ENCODE data around the gene PTGER4. TPM values are rescaled to one million over a fixed set of nuclear protein-coding genes. Genes with fewer than 3 reads are reported as not detected.
A peak's percentile ranks its signal among the peaks of the same experiment; 100 is the strongest.

The PTGER4 gene
- total and polyA plus RNA-seq, 11 donors: 2.1 to 43.7 (median 8.8) TPM

DNA sequence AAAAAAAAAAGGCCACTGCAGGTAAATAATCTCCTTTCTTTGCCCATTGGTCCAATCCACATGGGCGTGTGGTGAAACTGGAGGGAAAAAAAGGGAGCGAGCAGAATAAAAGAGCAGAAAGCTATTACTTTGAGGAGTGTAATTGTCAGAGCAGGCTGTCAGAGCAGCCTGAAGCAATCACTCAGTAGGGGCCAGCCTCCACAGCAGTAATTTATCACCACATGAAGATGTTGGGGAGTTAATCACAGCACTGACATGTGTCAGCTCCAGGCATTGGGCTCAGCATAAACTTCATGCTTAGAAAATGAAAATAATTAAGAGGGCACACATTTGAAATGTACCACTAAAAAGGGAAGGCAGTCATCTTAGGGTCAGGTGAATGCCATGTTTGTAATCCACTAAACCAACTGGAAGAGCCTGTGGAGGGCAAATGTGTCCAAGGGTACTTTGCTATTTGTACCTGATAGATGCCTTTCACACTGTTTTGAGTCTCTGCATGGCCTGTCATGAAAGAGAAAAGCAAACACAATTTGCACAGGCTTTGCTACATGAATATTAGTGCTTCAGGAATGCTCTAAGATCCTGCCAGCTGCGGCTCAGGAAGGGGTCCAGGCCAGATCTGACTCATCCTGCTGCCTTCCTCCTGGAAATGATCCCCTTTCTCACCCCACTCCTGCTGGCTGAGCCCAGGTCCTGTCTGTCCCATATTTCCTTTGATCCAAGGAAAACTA lies 2.9 kb upstream of the PTGER4 start:
- TF ChIP-seq, protein P1, sequence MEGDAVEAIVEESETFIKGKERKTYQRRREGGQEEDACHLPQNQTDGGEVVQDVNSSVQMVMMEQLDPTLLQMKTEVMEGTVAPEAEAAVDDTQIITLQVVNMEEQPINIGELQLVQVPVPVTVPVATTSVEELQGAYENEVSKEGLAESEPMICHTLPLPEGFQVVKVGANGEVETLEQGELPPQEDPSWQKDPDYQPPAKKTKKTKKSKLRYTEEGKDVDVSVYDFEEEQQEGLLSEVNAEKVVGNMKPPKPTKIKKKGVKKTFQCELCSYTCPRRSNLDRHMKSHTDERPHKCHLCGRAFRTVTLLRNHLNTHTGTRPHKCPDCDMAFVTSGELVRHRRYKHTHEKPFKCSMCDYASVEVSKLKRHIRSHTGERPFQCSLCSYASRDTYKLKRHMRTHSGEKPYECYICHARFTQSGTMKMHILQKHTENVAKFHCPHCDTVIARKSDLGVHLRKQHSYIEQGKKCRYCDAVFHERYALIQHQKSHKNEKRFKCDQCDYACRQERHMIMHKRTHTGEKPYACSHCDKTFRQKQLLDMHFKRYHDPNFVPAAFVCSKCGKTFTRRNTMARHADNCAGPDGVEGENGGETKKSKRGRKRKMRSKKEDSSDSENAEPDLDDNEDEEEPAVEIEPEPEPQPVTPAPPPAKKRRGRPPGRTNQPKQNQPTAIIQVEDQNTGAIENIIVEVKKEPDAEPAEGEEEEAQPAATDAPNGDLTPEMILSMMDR (IDR thresholded peaks at IDR 0.05): no peak
- TF ChIP-seq POLR2A (IDR thresholded peaks at IDR 0.05): no peak
- Histone ChIP-seq H3K4me1 (peaks cover 0 to 59% (median 11%) of the 10 kb centered on the region in 12 donors), H3K4me3 (peak overlapping the region in 8 of 12 donors; percentile 4 to 96 (median 79)), H3K27ac (peak overlapping the region in 11 of 12 donors; percentile 27 to 97 (median 88)), H3K27me3 (peaks cover 0 to 16% (median 3%) of the 10 kb centered on the region in 9 donors), H3K36me3 (peaks cover 0 to 9% (median 0%) of the 10 kb centered on the region in 9 donors), H3K9me3 (no peaks in the 10 kb centered on the region)
- ATAC-seq: peak in 1 of 4 donors; percentile 40
- DNase-seq: peak in 4 of 5 donors; percentile 34 to 67 (median 52)
- intact Hi-C loops (cut with DNase I): loop anchor here in 3 of 10 donors (5.0 to 10.0 kb wide), 2 partner anchors 102 to 161 kb away; partner anchors contain the start of gene RPL37 (in 1 of the 3)
- 63 to 77% (median 68%) methylated on average over 3 of the region's 3 CpGs for WGBS, 4 donors

GRCh38 chr5:40677456-40677855 lies 2.3 kb upstream of the PTGER4 start:
- TF ChIP-seq, protein P1 (IDR thresholded peaks at IDR 0.05): no peak
- no peak for TF ChIP-seq POLR2A (IDR thresholded peaks at IDR 0.05)
- Histone ChIP-seq H3K9me3 (no peaks in the 10 kb centered on the region), H3K27ac (peak overlapping the region in 11 of 12 donors; percentile 27 to 97 (median 88)), H3K4me1 (peaks cover 0 to 53% (median 11%) of the 10 kb centered on the region in 12 donors), H3K36me3 (peaks cover 0 to 10% (median 0%) of the 10 kb centered on the region in 9 donors), H3K27me3 (peaks cover 0 to 23% (median 3%) of the 10 kb centered on the region in 9 donors), H3K4me3 (peak overlapping the region in 9 of 12 donors; percentile 4 to 96 (median 86))
- no peak for ATAC-seq
- 52 to 61% (median 58%) methylated on average over 2 of the region's 2 CpGs for WGBS, 4 donors
- DNase-seq: no peak
- intact Hi-C loops (cut with DNase I): loop anchor here in 3 of 10 donors (5.0 to 10.0 kb wide), 2 partner anchors 103 to 160 kb away; partner anchors contain the start of gene RPL37 (in 1 of the 3)

GRCh38 chr5:40678026-40678425 lies 1.7 kb upstream of the PTGER4 start:
- intact Hi-C loops (cut with DNase I): loop anchor here in 4 of 10 donors (2.0 to 10.0 kb wide), 3 partner anchors 55 to 159 kb away; partner anchors contain the start of gene RPL37 (in 1 of the 4)
- 42 to 65% (median 47%) methylated on average over 2 of the region's 2 CpGs for WGBS, 4 donors
- TF ChIP-seq POLR2A (IDR thresholded peaks at IDR 0.05): no peak
- TF ChIP-seq, protein P1 (IDR thresholded peaks at IDR 0.05): no peak
- H3K27ac ChIP-seq: peak overlapping the region; percentile 16 to 97 (median 86)
- H3K9me3 ChIP-seq: no peaks in the 10 kb centered on the region
- H3K27me3 ChIP-seq: peaks cover 0 to 23% (median 3%) of the 10 kb centered on the region in 9 donors
- peak overlapping the region in 10 of 12 donors; percentile 58 to 96 (median 85) for H3K4me3 ChIP-seq
- peaks cover 0 to 48% (median 11%) of the 10 kb centered on the region in 12 donors for H3K4me1 ChIP-seq
- no peak for ATAC-seq
- DNase-seq: no peak
- peaks cover 0 to 10% (median 0%) of the 10 kb centered on the region in 9 donors for H3K36me3 ChIP-seq
